ENCODE results near the gene CCDC112. TPM values are rescaled to one million over a fixed set of nuclear protein-coding genes. Genes with fewer than 3 reads are reported as not detected.

Gene CCDC112
- total and polyA plus RNA-seq, 2 of the 13 experiments (the other 11 are each of a cell fraction or from before 2014, with no cell fraction given), result 1.1 to 2.8 TPM

DNA sequence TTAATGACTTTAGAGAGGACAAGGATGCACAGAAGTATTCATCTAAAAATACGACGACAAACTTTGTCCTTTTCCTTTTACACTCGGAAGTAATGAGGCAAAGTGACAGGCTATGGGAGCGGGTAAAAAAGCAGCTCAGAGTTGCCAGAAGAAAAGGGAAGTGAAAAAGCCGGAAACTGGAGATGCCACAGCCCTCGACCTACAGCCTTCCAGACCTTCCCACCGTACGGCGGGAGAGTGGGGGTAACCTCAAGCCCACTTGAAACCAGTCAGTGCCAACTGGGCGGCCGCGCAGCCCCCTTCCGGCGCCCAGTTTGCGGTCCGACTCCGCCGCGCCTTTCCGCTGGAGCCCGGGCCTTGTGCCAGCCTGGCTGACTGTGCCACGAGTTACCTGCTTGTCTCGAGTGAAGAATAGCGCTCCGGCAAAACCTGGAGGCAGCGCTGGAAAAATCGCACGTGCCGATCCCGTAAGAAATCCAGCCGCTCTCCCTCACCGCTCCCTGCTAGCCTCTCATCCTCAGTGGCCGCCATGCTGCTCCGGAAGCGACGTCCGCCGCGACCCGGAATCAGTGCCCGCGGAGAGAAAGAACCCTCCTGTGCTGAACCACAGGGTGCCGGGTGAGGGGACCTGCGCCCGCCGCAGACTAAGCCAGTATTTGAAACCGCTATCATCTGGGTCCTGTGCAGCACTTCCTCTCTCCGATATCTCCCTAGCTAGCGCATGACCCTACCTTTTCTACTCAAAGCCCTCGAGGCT lies 34.0 kb downstream of the CCDC112 start, which contains the start of gene PGGT1B (continued):
- TF ChIP-seq KAT2B (IDR thresholded peaks at IDR 0.05; ENCODE audit: borderline replicate concordance, low read depth, low read length) (no peak), CENPBD1 (CRISPR knock-in tag; IDR thresholded peaks at IDR 0.05; ENCODE audit: borderline replicate concordance, low read depth) (no peak), ELF3 (CRISPR knock-in tag; IDR thresholded peaks at IDR 0.05) (peak; percentile 59), ZNF446 (CRISPR knock-in tag; IDR thresholded peaks at IDR 0.05) (0 out of 2 replicates have a peak, but pooled peaks have one; percentile 31), ZBTB8A (CRISPR knock-in tag; IDR thresholded peaks at IDR 0.05; ENCODE audit: borderline replicate concordance, low read depth) (0 out of 2 replicates have a peak, but pooled peaks have one; percentile 45), ATF1 (CRISPR knock-in tag; IDR thresholded peaks at IDR 0.05) (peak; percentile 86), ZBTB38 (CRISPR knock-in tag; IDR thresholded peaks at IDR 0.05) (peak; percentile 94), CCAR2 (optimal IDR thresholded peaks at IDR 0.05; ENCODE audit: low read depth, low read length) (no peak), ZNF230 (CRISPR knock-in tag; IDR thresholded peaks at IDR 0.05) (no peak), SAP130 (CRISPR knock-in tag; IDR thresholded peaks at IDR 0.05; ENCODE audit: low read depth) (peak; percentile 87), PHF20 (CRISPR knock-in tag; IDR thresholded peaks at IDR 0.05) (peak; percentile 96), KLF15 (CRISPR knock-in tag; IDR thresholded peaks at IDR 0.05; ENCODE audit: borderline replicate concordance) (no peak), ZNF274 (CRISPR knock-in tag; IDR thresholded peaks at IDR 0.05) (peak; percentile 76; the same call in 1 of the 2 replicates), BRCA1 (CRISPR knock-in tag; IDR thresholded peaks at IDR 0.05) (no peak), ZNF660 (CRISPR knock-in tag; IDR thresholded peaks at IDR 0.05; ENCODE audit: borderline replicate concordance, low read depth) (no peak), ZNF572 (CRISPR knock-in tag; IDR thresholded peaks at IDR 0.05) (no peak), LBX2 (CRISPR knock-in tag; IDR thresholded peaks at IDR 0.05; ENCODE audit: borderline replicate concordance) (peak; percentile 74; the same call in 1 of the 2 replicates), ZNF503 (CRISPR knock-in tag; IDR thresholded peaks at IDR 0.05) (peak; percentile 54), REL (CRISPR knock-in tag; conservative IDR thresholded peaks at IDR 0.05) (no peak), SAFB2 (CRISPR knock-in tag; IDR thresholded peaks at IDR 0.05; ENCODE audit: borderline replicate concordance, low read depth) (0 out of 2 replicates have a peak, but pooled peaks have one; percentile 68)
- TF ChIP-seq, protein P1, sequence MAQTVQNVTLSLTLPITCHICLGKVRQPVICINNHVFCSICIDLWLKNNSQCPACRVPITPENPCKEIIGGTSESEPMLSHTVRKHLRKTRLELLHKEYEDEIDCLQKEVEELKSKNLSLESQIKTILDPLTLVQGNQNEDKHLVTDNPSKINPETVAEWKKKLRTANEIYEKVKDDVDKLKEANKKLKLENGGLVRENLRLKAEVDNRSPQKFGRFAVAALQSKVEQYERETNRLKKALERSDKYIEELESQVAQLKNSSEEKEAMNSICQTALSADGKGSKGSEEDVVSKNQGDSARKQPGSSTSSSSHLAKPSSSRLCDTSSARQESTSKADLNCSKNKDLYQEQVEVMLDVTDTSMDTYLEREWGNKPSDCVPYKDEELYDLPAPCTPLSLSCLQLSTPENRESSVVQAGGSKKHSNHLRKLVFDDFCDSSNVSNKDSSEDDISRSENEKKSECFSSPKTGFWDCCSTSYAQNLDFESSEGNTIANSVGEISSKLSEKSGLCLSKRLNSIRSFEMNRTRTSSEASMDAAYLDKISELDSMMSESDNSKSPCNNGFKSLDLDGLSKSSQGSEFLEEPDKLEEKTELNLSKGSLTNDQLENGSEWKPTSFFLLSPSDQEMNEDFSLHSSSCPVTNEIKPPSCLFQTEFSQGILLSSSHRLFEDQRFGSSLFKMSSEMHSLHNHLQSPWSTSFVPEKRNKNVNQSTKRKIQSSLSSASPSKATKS (CRISPR knock-in tag; IDR thresholded peaks at IDR 0.05), result peak; percentile 78; the same call in 1 of the 2 replicates
- TF ChIP-seq, protein P2, sequence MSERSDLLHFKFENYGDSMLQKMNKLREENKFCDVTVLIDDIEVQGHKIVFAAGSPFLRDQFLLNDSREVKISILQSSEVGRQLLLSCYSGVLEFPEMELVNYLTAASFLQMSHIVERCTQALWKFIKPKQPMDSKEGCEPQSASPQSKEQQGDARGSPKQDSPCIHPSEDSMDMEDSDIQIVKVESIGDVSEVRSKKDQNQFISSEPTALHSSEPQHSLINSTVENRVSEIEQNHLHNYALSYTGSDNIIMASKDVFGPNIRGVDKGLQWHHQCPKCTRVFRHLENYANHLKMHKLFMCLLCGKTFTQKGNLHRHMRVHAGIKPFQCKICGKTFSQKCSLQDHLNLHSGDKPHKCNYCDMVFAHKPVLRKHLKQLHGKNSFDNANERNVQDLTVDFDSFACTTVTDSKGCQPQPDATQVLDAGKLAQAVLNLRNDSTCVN (CRISPR knock-in tag; IDR thresholded peaks at IDR 0.05; ENCODE audit: borderline replicate concordance), result peak; percentile 75; the same call in 1 of the 2 replicates
